NCI-H2196 (cell line): ENCODE results near the gene LRMDA.
"Not testable (repeated sequence)": the region's sequence is repeated elsewhere in the genome, so short reads cannot be mapped to it uniquely, and the experiment has no call there.

Experiments used
- DNase-seq: peaks from one replicate; lab custom pipeline; 2025; ENCODE audit not compliant: unreplicated experiment; lab: John Stamatoyannopoulos, UW

LRMDA gene

DNA sequence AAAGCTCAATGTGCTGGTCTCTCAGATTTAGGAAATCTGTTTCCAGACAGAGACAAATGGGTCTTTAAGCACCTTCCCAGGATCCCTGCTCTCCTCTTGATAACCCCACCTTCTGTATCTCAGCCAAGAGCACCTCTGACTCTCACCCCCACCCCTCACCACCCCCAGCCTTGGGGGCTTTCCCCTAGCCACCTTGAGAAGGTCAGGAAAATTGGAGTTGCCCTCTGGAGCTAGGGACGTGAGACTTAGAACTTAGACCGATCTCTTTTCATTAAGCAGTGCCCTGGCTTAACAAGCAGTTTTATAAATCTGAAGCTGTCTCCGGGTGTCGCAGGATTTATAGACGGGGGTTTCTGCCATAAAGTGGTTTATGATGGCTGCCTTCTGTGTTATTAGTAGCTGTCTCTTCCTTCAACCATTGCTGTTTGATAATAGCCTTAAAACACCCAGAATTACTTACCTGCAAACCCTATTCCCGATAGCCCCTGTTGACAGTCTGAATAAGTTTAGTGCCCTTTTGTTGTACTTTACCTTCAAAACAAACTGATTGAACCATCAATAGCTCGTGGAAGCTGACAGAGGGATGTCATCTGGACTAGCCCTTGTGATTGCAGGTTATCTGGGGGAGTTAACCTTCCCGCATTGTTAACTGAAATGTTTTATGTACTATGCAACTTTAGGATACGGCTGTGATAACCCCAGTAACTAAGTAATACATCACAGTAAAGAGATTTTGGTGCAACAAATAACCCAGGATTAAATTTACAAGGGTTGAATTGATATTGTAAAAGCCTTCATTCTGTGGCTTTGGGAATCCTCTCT, 621.5 kb downstream of the LRMDA start:
- DNase-seq, result no peak

DNA sequence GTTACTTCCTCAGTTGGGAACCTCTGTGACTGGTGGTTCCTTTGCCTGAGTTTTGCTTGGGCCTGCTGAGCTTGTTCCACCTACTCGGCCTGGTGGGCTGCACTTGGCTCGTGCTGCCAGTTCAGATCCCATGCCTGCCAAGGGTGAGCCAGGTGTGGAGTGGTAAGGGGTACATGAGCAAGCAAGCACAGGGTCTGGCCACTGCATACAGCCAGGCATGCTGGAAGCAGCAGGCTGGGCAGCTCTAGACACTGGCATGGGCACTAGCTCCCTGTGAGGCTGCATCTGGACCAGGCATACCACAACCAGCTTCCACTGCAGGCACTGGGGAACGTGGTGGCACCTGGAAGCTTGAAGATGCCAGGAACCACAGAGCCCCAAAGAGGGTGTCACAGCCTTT, 624.0 kb downstream of the LRMDA start:
- DNase-seq, result no peak

DNA sequence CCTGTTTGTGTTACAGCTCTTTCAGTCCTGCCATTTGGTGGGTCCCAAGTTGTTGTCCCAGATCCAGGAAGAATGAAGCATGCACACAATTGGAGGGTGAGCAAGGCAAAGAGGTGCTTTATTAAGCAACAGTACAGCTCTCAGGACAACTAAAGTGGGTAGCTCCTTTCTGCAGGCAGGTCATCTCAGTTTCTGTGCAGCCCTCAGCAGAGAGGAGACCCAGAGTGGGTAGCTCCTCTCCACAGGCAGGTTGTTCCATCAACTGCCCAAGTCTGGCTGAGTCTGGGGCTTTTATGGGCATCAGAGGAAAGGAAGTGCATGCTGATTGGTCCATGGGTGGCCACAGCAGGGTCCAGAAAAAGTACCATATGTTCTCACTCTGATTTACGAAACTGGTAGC, 624.5 kb downstream of the LRMDA start:
- no peak for DNase-seq

DNA sequence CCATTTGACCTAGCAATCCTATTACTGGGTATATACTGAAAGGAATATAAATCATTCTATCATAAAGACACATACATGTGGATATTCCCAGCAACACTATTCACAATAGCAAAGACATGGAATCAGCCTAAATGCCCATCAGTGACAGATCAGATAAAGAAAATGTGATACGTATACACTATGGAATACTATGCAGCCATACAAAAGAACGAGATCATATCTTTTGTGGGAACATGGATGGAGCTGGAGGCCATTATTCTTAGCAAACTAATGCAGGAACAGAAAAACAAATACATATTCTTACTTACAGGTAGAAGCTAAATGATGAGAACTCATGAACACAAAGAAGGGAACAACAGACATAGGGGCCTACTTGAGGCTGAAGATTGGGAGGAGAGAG, 629.6 kb downstream of the LRMDA start:
- DNase-seq, result not testable (repeated sequence)

DNA sequence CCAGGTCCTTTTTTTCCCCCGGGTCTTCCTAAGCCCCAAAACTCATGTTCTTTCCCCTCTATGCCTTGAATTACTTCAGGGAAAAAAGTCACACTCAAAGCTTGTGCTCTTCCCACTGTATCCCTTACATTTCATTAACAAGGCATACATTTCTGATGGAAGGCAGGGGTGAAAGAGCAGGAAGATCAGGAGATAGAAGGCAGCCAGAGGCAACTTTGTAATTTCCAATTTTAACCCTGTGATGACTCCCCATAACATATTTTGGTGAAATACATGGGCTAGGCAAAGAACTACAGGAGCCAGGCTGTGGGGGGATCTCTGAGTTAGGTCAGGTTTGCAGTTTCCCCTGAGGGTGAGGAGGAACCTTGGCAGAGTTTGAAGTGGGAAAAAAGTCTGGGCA, 635.0 kb downstream of the LRMDA start:
- DNase-seq, result no peak

DNA sequence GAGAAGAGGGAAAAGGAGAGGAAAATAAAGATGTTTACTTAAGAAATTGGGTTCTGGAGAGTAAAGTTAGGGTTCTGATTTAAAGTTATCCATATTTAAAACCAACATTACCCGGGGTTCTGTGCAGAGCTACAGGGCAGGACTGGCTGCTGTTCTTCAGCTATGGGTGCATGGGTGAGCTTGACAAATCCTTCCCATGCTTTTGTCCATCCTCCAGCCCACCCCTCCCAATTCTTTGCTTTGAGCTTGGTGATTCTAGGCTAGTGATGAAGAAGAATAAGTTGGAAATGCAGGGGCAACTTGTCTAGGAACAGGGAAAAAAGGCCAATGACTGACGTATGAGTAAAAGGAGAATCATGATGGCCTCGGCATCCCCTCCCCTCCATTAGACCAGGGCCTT, 636.0 kb downstream of the LRMDA start:
- DNase-seq, result no peak

DNA sequence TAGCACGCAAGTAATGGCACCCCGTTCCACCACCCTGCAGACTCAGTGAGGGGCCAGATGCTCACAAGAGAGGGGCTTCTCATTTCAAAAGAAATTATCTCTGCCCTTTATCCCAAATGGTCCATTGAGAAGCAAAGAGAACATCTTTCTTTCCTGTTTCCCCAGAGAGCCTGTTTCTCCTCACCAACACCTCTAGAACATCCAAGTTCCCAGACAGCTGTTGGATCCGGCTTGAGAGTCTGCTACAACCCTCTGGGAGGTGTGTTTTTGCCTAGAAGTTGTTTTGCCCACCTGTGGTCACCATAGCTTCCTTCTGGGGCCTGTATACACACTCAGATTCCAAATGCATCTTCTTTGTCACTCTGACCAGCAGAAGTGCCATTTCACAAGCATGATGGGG, 637.4 kb downstream of the LRMDA start:
- DNase-seq, result no peak

DNA sequence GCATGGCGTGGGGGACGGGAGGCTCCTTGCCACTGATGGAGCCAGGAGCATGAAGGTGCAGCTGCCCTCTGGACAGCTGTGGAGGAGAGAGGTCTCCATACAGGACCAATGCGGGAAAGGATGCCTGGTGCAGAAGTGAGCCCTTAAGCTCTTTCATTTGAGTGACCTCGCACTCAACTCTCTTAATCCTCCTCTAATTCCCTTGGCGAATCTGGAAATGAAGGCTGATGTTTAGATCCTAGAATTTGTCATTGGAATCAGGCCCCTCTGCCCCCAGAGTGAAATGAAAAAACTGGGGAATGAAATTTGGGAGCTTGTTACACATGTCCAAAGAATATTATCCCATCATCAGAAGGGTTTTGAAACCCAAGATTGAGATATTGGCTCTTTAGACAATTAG, 639.5 kb downstream of the LRMDA start:
- DNase-seq, result no peak

DNA sequence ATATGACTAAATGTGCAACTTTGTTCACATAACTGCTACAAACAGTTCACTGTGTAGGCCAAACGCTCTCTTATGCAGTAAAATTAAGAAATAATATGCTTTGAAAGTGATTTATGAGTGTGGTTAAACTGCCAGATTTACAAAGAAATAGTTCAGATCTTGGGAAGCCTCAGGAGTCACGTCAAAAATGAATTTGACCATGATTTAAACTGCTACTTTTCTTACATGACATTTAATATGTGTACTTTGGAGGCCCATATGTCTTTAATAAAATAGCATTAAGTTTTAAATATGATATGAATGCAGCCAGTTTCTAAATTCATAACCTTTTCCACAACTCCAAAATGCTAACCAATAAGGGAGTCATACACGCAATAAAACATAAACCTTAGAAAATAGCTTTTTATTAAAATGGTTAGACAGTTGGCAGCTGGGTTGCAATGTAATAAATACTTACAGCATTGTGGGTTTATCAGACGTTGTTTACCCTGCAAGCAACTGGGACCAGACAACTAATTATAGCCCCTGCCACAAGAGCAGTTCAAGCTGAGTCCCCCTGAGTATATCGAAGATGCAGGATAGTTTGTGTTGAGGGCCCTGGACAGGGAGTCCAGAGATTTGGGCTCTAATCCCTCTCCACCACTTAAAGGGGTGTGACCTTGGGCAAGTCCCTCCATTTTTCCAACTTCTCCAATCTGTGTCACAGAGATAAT, 640.4 kb downstream of the LRMDA start:
- DNase-seq, result no peak

DNA sequence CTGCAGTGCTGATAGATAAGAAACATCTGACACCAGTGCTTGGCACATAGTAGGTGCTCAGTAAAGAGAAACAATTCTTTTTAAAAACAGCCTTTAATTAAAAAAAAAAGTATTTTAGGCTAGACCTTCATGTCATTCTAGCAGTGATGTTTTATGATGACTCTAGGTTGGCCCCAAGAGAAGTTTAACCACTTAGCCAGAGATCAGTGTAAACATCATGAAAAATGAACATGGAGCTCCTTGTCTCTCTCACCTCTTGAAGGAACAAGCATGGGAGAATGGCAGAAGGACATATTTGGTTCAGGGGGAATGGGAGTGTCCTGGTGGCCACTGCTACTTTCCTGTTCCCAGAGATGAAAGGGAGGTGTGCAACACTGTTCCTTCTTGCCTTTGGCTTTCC, 641.0 kb downstream of the LRMDA start:
- DNase-seq, result no peak

DNA sequence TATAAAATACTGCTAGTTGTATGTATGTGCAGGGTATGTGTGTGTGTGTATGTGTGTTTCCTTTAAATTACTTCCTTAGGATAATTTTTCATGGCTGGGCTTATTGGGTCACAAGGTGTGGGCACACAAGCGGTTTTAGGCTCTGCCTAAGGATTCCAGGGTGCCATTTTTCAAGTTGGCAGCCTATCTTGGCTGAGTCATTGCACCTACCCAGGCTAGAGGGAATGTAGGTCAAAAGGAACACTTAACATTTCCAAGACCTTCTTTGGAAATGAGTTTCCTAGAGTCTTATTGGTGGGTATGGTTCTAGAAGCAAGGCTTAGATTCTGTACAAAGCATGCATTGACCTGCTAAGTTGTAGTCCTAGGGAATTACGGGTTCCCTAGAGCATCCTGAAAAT, 642.1 kb downstream of the LRMDA start:
- no peak for DNase-seq

DNA sequence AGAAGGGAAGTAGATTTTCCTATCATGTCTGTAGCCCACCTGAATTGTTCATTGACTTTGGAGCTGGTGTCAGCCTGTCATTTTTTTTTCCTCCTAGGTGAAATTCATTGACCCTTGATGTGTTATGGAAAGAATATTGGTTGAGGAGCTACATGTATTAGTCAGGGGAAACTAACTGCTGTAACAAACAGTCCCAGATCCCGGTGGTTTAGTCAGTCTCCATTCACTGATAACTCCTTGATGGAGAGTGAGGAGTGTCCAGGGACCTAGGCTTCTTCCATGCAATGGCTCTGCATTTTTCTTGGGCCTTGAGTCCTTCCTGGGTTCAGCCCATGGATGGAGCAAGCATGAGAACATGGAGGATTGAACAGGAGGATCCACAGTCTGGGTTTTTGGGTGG, 643.2 kb downstream of the LRMDA start:
- no peak for DNase-seq

DNA sequence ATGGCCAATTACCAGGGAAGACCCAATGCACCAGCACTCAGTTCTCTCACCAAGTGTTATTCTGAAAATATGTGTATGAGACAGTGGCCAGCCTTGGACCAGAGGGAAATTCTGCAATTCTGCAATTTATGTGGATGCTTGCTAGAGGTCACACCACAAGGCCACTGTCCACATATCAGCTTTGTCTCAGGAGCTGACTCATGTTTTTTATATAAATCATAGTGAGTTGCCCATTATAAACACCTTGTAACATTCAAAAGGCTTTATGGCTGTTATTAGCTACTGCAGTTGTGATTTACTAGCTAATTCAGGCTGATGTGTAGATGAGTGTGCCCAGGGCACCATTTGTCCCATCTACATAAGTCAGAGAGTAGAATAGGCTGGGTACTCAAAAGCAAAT, 649.0 kb downstream of the LRMDA start:
- no peak for DNase-seq

DNA sequence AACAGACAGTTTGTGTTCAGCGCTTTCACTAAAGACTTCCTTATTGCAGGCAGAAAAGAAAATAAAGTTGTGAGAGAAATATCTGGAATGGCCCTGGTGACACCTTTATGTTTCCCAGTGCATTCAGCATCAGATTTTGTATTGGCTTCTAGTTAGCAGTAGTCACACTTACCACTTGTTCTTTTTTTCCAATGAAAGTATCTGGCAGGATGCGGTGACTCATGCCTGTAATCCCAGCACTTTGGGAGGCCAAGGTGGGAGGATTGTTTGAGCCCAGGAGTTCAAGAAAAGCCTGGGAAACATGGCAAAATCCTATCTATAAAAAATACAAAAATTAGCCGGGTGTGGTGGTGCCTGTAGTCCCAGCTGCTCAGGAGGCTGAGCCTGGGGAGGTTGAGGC, 649.6 kb downstream of the LRMDA start:
- no peak for DNase-seq

DNA sequence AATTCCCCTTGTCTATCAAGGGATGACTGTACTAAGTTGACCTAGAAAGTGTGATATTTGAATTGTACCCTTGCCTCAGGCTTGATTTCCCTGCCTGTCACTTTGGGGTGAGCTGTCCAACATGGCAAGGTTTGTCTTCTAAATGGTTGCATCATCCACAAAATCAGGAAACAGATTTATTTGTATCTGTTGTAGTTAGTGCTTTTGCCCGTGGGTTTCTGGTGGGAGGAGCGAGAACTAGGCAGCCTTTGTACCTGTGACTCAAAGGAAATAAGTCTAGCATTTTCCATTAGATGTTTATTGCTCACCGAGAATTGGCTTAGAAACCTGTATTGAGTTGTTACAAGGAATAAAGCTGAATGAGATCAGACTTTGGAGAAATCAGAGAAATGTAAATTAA, 650.8 kb downstream of the LRMDA start:
- no peak for DNase-seq

DNA sequence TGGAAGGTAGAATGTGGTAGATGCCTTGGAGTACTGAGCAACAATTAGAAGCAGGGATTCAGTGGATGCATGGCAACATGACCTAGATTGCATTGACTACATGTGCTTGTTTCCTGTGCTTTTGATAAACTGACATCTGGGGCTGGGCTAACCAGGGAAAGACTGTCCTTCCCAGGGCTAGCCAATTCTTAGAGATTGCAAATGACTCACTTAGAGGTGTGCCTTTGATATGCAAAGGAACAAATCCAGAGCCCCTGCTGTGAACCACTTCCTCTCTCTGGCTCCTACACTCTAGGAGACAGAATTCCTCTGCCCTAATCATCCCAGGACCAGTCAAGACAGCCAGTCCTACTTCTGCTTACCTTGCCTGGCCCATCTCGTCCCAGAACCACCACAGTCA, 651.5 kb downstream of the LRMDA start:
- no peak for DNase-seq

DNA sequence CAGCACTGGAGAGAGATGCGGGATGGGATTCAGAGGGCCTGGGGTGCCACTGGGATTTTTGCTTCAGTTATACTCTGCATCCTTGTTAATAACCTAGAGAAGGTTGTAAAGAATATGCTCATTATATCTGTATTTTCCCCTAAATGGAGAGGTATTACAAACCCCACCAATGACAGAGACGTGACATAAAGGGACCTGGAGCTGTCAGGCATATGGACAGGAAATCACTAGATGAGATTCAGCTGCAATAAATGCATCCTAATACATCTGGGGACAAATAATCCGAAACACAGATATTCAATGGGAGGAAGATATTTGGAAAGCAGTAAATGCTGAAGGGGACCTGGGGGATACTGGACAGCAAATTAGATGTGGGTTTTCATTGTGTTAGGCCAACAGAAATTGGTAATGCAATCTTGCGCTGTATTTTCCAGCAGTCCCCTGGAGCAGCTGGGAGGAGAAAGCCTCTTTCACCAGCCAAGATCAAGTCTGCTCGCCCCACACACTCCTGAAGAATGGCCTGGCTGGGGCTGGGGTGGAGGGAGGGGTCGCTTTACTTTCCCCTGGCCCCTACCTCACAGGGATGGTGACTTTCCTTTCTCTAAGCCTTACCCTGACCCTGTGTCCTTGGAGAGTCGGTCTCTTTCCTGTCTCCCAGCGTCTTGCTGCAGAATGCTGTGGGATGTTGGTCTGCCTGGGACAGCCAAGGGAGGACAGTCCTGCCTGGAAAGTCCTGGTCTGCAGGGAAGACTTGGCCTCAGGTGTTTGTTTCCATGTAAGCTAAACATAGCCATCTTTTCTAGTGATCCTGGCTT, 653.8 kb downstream of the LRMDA start:
- DNase-seq, result no peak

DNA sequence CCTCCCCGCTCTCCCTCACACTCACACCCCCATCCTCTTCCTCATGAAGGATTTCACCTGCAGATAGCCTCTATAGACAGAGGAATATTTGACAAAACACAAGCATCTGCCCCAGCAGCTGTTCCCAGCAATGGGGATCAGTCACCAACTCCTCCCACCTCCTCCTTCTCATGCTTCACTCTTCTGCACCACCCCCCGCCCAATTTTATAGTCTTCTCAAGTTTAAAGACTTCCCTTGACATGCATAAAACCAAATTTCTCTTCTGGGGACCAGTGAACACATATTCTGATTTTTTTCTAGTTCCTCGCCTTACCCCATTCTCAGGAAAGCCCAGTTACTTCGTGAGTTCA, 654.4 kb downstream of the LRMDA start:
- no peak for DNase-seq

DNA sequence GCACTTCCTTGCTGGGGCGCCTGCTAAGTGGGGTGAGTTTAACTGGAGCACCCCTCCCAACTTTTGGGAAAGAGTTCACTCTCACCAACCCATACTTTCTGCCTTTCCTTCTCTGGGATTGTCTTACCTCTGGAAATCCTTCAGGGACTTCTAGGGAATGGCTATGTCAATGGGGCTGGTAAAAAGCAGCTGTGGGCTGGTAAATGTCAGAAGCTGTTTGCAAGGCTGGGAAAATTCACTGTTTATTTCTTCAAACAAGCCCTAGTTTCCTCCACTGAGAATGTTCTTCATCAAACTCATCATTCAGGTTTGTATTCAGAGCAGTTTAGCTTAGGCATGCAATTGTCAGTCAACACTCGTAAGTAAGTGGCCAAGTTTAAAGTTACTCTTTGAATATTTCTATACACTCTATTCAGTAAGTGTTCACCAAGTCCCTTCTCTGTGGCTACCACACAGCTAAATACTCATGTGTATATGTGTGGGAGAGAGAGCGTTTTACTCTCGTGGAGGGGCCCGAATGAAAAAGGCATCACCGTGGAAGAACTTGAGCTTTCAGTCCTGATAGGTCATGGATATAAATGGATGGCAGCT, 654.8 kb downstream of the LRMDA start:
- DNase-seq, result no peak

DNA sequence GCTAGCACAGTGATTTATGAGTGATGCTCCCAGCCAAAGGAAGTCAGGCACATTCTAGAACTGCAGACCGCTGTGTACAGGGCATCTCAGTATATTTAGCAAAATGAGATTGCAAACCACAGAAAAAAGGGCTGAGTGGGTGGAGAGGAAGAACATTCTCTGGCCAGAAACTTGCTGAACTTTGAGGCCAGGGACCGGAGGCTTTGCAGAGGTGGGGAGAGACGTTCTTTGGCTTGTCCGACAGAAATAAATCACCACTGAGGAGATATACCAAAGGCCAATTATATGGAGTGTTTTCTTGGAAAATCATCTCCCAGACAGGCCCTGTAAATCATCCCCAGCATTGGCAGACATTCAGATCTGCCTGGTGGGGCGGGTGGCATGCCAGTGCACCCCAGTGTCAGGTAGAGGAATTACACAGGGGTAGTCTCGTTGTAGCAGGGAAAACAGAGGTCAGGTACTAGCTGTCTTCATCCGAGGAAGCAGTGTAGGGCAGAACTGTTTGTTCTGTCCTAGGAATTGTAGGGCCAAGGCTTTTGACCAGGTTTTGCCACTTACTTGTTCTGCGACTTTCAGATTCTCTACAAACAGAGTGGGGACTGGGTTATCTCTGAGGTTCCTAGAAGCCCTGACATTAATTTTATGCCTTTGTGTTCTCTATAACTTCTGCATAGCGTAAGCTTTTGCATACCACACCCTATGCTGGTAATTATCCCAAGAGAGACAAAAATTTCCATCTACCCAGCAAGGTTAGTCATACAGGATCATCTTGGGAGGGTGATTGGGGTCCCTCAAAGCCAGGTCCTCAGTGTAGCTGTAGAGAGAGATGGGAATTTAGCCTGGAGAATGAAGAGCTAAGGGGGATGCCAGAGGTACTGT, 655.6 kb downstream of the LRMDA start:
- peak; percentile 5 for DNase-seq

DNA sequence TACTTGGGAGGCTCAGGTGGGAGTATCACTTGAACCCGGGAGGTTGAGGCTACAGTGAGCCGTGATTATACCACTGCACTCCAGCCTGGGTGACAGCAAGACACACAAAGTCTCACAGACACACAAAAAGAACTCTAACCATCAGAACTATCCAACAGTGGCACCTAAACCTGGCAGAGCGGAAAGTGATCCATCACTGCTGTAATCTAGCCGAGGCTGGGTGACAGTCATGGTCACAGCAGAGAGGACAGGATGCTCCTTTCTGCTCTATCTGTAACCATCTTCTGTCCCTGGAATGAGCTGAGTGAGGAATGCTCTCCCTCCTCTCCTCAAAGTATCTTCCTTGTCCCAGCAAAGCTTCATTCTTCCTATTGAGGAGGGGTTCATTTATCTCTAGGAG, 656.6 kb downstream of the LRMDA start:
- no peak for DNase-seq
